Measurements from ENCODE around the gene USP34. TPM values are rescaled to one million over a fixed set of nuclear protein-coding genes. Genes with fewer than 3 reads are reported as not detected.

USP34 gene
- total RNA-seq, 1 experiment from 2014 or later, result 76.3 TPM

DNA sequence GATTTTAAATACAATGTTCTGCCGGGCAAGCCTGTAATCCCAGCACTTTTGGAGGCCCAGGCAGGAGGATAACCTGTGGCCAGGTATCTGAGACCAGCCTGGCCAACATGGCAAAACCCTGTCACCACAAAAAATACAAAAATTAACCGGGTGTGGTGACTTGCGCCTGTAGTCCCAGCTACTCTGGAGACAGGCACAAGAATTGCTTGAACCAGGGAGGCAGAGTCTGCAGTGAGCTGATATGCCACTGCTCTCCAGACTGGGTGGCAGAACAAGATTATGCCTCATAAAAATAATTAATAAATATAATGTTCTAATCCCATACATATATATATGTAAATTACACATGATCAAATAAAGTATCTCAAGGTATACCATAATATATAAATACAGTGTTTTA, 189.6 kb downstream of the USP34 start:
- no peak overlapping the region for H3K27ac ChIP-seq (ENCODE audit: low read depth, low read length)
- intact Hi-C loops (cut with micrococcal nuclease), result no loop called here
- TF ChIP-seq ZFX (IDR thresholded peaks at IDR 0.05) (no peak), EGR1 (IDR thresholded peaks at IDR 0.05; ENCODE audit: low read depth) (no peak), FOSL1 (IDR thresholded peaks at IDR 0.05; ENCODE audit: low read depth) (no peak), SIN3A (IDR thresholded peaks at IDR 0.05; ENCODE audit: low read depth) (no peak), SP1 (IDR thresholded peaks at IDR 0.05; ENCODE audit: low read depth) (no peak), EZH2phosphoT487 (IDR thresholded peaks at IDR 0.05; ENCODE audit: borderline replicate concordance) (no peak), SRF (IDR thresholded peaks at IDR 0.05; ENCODE audit: low read depth) (no peak)
- TF ChIP-seq, protein P1, sequence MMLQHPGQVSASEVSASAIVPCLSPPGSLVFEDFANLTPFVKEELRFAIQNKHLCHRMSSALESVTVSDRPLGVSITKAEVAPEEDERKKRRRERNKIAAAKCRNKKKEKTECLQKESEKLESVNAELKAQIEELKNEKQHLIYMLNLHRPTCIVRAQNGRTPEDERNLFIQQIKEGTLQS (IDR thresholded peaks at IDR 0.05), result no peak
- TF ChIP-seq, protein P2, sequence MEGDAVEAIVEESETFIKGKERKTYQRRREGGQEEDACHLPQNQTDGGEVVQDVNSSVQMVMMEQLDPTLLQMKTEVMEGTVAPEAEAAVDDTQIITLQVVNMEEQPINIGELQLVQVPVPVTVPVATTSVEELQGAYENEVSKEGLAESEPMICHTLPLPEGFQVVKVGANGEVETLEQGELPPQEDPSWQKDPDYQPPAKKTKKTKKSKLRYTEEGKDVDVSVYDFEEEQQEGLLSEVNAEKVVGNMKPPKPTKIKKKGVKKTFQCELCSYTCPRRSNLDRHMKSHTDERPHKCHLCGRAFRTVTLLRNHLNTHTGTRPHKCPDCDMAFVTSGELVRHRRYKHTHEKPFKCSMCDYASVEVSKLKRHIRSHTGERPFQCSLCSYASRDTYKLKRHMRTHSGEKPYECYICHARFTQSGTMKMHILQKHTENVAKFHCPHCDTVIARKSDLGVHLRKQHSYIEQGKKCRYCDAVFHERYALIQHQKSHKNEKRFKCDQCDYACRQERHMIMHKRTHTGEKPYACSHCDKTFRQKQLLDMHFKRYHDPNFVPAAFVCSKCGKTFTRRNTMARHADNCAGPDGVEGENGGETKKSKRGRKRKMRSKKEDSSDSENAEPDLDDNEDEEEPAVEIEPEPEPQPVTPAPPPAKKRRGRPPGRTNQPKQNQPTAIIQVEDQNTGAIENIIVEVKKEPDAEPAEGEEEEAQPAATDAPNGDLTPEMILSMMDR (IDR thresholded peaks at IDR 0.05 in 2 of 3, conservative IDR thresholded peaks at IDR 0.05 in 1 of 3; ENCODE audit: borderline replicate concordance in 1 of 3, insufficient read depth in 1 of 3, low read depth in 2 of 3, low read length in 2 of 3), result no peak
- no peak overlapping the region for H2AFZ ChIP-seq (ENCODE audit: low read depth, low read length, poor library complexity, severe bottlenecking)
- DNase-seq (ENCODE audit: low read depth, low spot score) (no peak), ATAC-seq (no peak)
- no peaks in the 10 kb centered on the region for H3K9me2 ChIP-seq (ENCODE audit: insufficient read depth)
- CTCF ChIA-PET, result interaction anchor here (0.6 kb wide), 1 partner anchor 194 kb away, joined by 3 read pairs; no protein-coding TSS in a partner anchor
- POLR2A ChIA-PET, result no interaction called here
- BruUV-seq (replicated peaks), result no TSS peak
- H3K9me3 ChIP-seq (ENCODE audit: control insufficient read depth in 1 of 2, insufficient read depth in 1 of 2, low read depth in 1 of 2, low read length in 2 of 2), result no peaks in the 10 kb centered on the region
- peaks cover 20 to 25% of the 10 kb centered on the region in 2 experiments; a peak in 3 of 4 replicates for H3K36me3 ChIP-seq (ENCODE audit: control insufficient read depth in 1 of 2, insufficient read depth in 2 of 2, low read length in 2 of 2)
- no peaks in the 10 kb centered on the region for H3K79me2 ChIP-seq (ENCODE audit: insufficient read depth, low read length)
- H3K4me1 ChIP-seq (ENCODE audit: control insufficient read depth in 1 of 2, insufficient read depth in 2 of 2, low read length in 2 of 2), result no peaks in the 10 kb centered on the region
- H4K20me1 ChIP-seq (ENCODE audit: insufficient read depth), result no peaks in the 10 kb centered on the region
- RAD21 ChIA-PET (ENCODE audit: low non-redundant PET in 1 of 2, low total read pairs in 2 of 2, uncharacterized antibody in 2 of 2, unreplicated experiment in 2 of 2), result no interaction called here
- no peak overlapping the region for H3K4me3 ChIP-seq (replicated peaks in 1 of 2; ENCODE audit: low read depth in 1 of 2, low read length in 2 of 2)
- H3K27me3 ChIP-seq (ENCODE audit: insufficient read depth, low read length), result no peaks in the 10 kb centered on the region
- no peak overlapping the region for H3K4me2 ChIP-seq (ENCODE audit: low read length)
- H3K9ac ChIP-seq (ENCODE audit: low read length), result no peak overlapping the region

DNA sequence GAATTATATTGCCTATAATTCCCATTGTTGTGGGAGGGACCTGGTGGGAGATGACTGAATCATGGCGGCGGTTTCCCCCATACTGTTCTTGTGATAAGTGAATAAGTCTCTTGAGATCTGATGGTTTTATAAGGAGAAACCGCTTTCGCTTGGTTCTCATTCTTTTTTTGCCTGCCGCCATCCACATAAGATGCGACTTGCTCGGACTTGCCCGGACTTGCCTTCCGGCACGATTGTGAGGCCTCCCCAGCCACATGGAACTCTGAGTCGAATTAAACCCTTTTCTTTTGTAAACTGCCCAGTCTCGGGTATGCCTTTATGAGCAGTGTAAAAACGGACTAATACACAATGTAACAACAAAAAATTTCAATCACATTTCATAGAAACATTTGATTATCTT, 193.1 kb downstream of the USP34 start:
- no peaks in the 10 kb centered on the region for H3K27me3 ChIP-seq (ENCODE audit: insufficient read depth, low read length)
- RAD21 ChIA-PET (ENCODE audit: low non-redundant PET in 1 of 2, low total read pairs in 2 of 2, uncharacterized antibody in 2 of 2, unreplicated experiment in 2 of 2), result no interaction called here
- TF ChIP-seq POLR2AphosphoS5 (IDR thresholded peaks at IDR 0.05; ENCODE audit: low read depth, low read length) (no peak), YY1 (IDR thresholded peaks at IDR 0.05; ENCODE audit: extremely low read depth, insufficient replicate concordance, low read depth, low read length) (no peak), ZFX (IDR thresholded peaks at IDR 0.05) (no peak)
- TF ChIP-seq, protein P3, sequence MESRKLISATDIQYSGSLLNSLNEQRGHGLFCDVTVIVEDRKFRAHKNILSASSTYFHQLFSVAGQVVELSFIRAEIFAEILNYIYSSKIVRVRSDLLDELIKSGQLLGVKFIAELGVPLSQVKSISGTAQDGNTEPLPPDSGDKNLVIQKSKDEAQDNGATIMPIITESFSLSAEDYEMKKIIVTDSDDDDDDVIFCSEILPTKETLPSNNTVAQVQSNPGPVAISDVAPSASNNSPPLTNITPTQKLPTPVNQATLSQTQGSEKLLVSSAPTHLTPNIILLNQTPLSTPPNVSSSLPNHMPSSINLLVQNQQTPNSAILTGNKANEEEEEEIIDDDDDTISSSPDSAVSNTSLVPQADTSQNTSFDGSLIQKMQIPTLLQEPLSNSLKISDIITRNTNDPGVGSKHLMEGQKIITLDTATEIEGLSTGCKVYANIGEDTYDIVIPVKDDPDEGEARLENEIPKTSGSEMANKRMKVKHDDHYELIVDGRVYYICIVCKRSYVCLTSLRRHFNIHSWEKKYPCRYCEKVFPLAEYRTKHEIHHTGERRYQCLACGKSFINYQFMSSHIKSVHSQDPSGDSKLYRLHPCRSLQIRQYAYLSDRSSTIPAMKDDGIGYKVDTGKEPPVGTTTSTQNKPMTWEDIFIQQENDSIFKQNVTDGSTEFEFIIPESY (IDR thresholded peaks at IDR 0.05; ENCODE audit: extremely low read depth, insufficient replicate concordance, low read length), result no peak
- TF ChIP-seq, protein P4, sequence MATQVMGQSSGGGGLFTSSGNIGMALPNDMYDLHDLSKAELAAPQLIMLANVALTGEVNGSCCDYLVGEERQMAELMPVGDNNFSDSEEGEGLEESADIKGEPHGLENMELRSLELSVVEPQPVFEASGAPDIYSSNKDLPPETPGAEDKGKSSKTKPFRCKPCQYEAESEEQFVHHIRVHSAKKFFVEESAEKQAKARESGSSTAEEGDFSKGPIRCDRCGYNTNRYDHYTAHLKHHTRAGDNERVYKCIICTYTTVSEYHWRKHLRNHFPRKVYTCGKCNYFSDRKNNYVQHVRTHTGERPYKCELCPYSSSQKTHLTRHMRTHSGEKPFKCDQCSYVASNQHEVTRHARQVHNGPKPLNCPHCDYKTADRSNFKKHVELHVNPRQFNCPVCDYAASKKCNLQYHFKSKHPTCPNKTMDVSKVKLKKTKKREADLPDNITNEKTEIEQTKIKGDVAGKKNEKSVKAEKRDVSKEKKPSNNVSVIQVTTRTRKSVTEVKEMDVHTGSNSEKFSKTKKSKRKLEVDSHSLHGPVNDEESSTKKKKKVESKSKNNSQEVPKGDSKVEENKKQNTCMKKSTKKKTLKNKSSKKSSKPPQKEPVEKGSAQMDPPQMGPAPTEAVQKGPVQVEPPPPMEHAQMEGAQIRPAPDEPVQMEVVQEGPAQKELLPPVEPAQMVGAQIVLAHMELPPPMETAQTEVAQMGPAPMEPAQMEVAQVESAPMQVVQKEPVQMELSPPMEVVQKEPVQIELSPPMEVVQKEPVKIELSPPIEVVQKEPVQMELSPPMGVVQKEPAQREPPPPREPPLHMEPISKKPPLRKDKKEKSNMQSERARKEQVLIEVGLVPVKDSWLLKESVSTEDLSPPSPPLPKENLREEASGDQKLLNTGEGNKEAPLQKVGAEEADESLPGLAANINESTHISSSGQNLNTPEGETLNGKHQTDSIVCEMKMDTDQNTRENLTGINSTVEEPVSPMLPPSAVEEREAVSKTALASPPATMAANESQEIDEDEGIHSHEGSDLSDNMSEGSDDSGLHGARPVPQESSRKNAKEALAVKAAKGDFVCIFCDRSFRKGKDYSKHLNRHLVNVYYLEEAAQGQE (IDR thresholded peaks at IDR 0.05; ENCODE audit: low read depth), result no peak

More for the DNA sequence above, 193.1 kb downstream of the USP34 start:
- no peak overlapping the region for H3K4me3 ChIP-seq (replicated peaks in 1 of 2; ENCODE audit: low read depth in 1 of 2, low read length in 2 of 2)
- H3K79me2 ChIP-seq (ENCODE audit: insufficient read depth, low read length), result no peaks in the 10 kb centered on the region
- H3K4me2 ChIP-seq (ENCODE audit: low read length), result no peak overlapping the region
- BruUV-seq (replicated peaks), result TSS peak; percentile 18
- intact Hi-C loops (cut with micrococcal nuclease), result no loop called here
- ChIA-PET POLR2A (no interaction called here), CTCF (no interaction called here)
- H3K4me1 ChIP-seq (ENCODE audit: control insufficient read depth in 1 of 2, insufficient read depth in 2 of 2, low read length in 2 of 2), result no peaks in the 10 kb centered on the region
- no peaks in the 10 kb centered on the region; the same call in 1 of the 2 replicates for H4K20me1 ChIP-seq (ENCODE audit: insufficient read depth)
- DNase-seq (ENCODE audit: low read depth, low spot score) (no peak), ATAC-seq (no peak)
- H3K27ac ChIP-seq (ENCODE audit: low read depth, low read length), result peak overlapping the region; percentile 28; the same call in 1 of the 2 replicates
- H2AFZ ChIP-seq (ENCODE audit: low read depth, low read length, poor library complexity, severe bottlenecking), result no peak overlapping the region
- no peaks in the 10 kb centered on the region for H3K9me2 ChIP-seq (ENCODE audit: insufficient read depth)
- H3K36me3 ChIP-seq (ENCODE audit: control insufficient read depth in 1 of 2, insufficient read depth in 2 of 2, low read length in 2 of 2), result peaks cover 17 to 25% of the 10 kb centered on the region in 2 experiments
- no peaks in the 10 kb centered on the region for H3K9me3 ChIP-seq (ENCODE audit: control insufficient read depth in 1 of 2, insufficient read depth in 1 of 2, low read depth in 1 of 2, low read length in 2 of 2)
- no peak overlapping the region for H3K9ac ChIP-seq (ENCODE audit: low read length)

Measured in HCT116 (cell line).